Neural progenitor cell (in vitro differentiated cells): ENCODE measurements around the gene RALB. TPM values are rescaled to one million over a fixed set of nuclear protein-coding genes. Genes with fewer than 3 reads are reported as not detected.
"Not testable (repeated sequence)": the region's sequence is repeated elsewhere in the genome, so short reads cannot be mapped to it uniquely, and the experiment has no call there.

ENCODE experiments used
- DNase-seq: peaks from one replicate; pipeline ENCODE4 v3.0.0-alpha.2; 2016; ENCODE audit warnings: low spot score
- H2AFZ ChIP-seq: fragments of 200-600 bp; sonication (generic); replicated peaks from 2 replicates; pipeline ENCODE4 v1.6.1; 2016; ENCODE audit warnings: antibody characterized with exemption
- H3F3A ChIP-seq: fragments of 200-600 bp; sonication (generic); 2 replicates; pipeline ENCODE4 v1.6.1; 2016; ENCODE audit warnings: antibody characterized with exemption, low read depth
- H3K27ac ChIP-seq: fragments of 200-600 bp; sonication (generic); 2 replicates; pipeline ENCODE4 v1.5.1; 2016; ENCODE audit warnings: mild to moderate bottlenecking
- H3K27me3 ChIP-seq: fragments of 200-600 bp; sonication (generic); 2 replicates; pipeline ENCODE4 v1.6.1; 2016; ENCODE audit warnings: mild to moderate bottlenecking, moderate library complexity
- H3K36me3 ChIP-seq: fragments of 200-600 bp; sonication (generic); 2 replicates; pipeline ENCODE4 v1.5.1; 2016
- H3K4me1 ChIP-seq: fragments of 200-600 bp; sonication (generic); 2 replicates; pipeline ENCODE4 v1.6.1; 2016; ENCODE audit warnings: mixed run types
- H3K4me2 ChIP-seq: fragments of 200-600 bp; sonication (generic); 2 replicates; pipeline ENCODE4 v1.6.1; 2016
- H3K4me3 ChIP-seq: fragments of 200-600 bp; sonication (generic); 2 replicates; pipeline ENCODE4 v1.5.1; 2016
- H3K79me2 ChIP-seq: fragments of 200-600 bp; sonication (generic); 2 replicates; pipeline ENCODE4 v1.6.1; 2016; ENCODE audit warnings: low read depth
- H3K9ac ChIP-seq: fragments of 200-600 bp; sonication (generic); 2 replicates; pipeline ENCODE4 v1.6.1; 2016
- H3K9me3 ChIP-seq: fragments of 200-600 bp; sonication (generic); 2 replicates; pipeline ENCODE4 v1.5.1; 2016; ENCODE audit warnings: low read depth
- H4K20me1 ChIP-seq: fragments of 200-600 bp; sonication (generic); 2 replicates; pipeline ENCODE4 v1.6.1; 2016; ENCODE audit warnings: low read depth
- H3K27ac Mint-ChIP-seq: 3 replicates; pipeline ENCODE4 v1.8.0; 2021; ENCODE audit warnings: mixed read lengths
- H3K27me3 Mint-ChIP-seq: 2 replicates; pipeline ENCODE4 v1.8.0; 2022; ENCODE audit warnings: low read depth, mild to moderate bottlenecking, inconsistent platforms, moderate library complexity, mixed read lengths; ENCODE audit not compliant: insufficient read depth
- H3K36me3 Mint-ChIP-seq: 3 replicates; pipeline ENCODE4 v1.8.0; 2021; ENCODE audit warnings: mixed read lengths
- H3K4me1 Mint-ChIP-seq: 3 replicates; pipeline ENCODE4 v1.8.0; 2021; ENCODE audit warnings: mixed read lengths
- H3K4me3 Mint-ChIP-seq: 3 replicates; pipeline ENCODE4 v1.8.0; 2021; ENCODE audit warnings: mild to moderate bottlenecking, moderate library complexity, mixed read lengths
- H3K9me3 Mint-ChIP-seq: 3 replicates; pipeline ENCODE4 v1.8.0; 2020; ENCODE audit warnings: mixed read lengths
- EZH2 ChIP-seq: fragments of 200-600 bp; sonication (generic); IDR thresholded peaks from 2 replicates; pipeline ENCODE4 v1.6.1; 2017; ENCODE audit warnings: antibody characterized with exemption, mild to moderate bottlenecking, moderate library complexity
- EZH2phosphoT487 ChIP-seq: fragments of 200-600 bp; sonication (generic); IDR thresholded peaks from 2 replicates; pipeline ENCODE4 v1.6.1; 2017; ENCODE audit warnings: antibody characterized with exemption
- total RNA-seq: library from RNA; depleted of rRNA; stranded (reverse); fragments of >200 nt; gene quantifications from 2 replicates; pipeline ENCODE4 v1.2.3, GENCODE V29; 2015; ENCODE audit warnings: low replicate concordance
- TF ChIP-seq, protein P1 (sequence below): fragments of 200-600 bp; sonication (generic); IDR thresholded peaks from 2 replicates; pipeline ENCODE4 v1.5.1; 2017; ENCODE audit warnings: antibody characterized with exemption, mild to moderate bottlenecking

The RALB gene
- total RNA-seq, 1 donor from 2014 or later = 79.8 TPM

DNA sequence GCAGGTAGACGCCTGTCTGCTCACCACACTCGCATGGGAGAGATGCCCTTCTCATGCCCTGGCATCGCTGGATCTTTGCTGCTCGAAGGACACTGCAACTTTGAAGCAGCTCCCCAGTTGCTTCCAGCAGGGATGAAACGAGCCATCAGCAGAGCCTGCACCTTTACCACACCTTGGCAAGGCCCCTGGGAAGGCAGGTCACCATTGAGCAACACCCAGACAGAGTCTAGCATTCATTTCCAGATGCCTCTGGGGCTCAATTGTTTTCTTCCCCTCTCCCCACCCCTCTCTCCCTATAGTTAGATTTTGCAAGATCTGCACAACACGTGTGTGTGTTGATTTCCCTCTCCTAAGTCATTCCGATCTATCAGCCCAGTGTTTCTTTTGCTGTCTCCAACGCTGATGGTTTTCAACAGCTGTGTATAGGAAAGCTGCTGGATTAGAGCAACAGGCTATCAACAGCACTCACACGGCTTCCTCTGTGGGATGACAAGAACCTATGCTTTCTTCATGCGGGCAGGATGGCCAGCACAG, 67.7 kb downstream of the RALB start:
- DNase-seq = no peak
- H3K27ac ChIP-seq = no peak overlapping the region
- no peaks in the 10 kb centered on the region for H3K9me3 ChIP-seq
- no peak overlapping the region for H3K9ac ChIP-seq
- H3K4me1 ChIP-seq = no peaks in the 10 kb centered on the region
- TF ChIP-seq, protein P1, sequence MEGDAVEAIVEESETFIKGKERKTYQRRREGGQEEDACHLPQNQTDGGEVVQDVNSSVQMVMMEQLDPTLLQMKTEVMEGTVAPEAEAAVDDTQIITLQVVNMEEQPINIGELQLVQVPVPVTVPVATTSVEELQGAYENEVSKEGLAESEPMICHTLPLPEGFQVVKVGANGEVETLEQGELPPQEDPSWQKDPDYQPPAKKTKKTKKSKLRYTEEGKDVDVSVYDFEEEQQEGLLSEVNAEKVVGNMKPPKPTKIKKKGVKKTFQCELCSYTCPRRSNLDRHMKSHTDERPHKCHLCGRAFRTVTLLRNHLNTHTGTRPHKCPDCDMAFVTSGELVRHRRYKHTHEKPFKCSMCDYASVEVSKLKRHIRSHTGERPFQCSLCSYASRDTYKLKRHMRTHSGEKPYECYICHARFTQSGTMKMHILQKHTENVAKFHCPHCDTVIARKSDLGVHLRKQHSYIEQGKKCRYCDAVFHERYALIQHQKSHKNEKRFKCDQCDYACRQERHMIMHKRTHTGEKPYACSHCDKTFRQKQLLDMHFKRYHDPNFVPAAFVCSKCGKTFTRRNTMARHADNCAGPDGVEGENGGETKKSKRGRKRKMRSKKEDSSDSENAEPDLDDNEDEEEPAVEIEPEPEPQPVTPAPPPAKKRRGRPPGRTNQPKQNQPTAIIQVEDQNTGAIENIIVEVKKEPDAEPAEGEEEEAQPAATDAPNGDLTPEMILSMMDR = no peak
- TF ChIP-seq EZH2phosphoT487 = no peak
- no peak for TF ChIP-seq EZH2
- no peak overlapping the region for H2AFZ ChIP-seq
- H3K79me2 ChIP-seq = no peaks in the 10 kb centered on the region
- H3K27me3 ChIP-seq = peaks cover 7% of the 10 kb centered on the region
- H3K4me2 ChIP-seq = no peak overlapping the region
- Mint-ChIP-seq H3K4me1 (peaks cover 2% of the 10 kb centered on the region), H3K36me3 (no peaks in the 10 kb centered on the region), H3K27me3 (peaks cover 17% of the 10 kb centered on the region), H3K4me3 (no peak overlapping the region), H3K9me3 (no peaks in the 10 kb centered on the region), H3K27ac (no peak overlapping the region)
- H3K4me3 ChIP-seq = no peak overlapping the region
- no peaks in the 10 kb centered on the region for H4K20me1 ChIP-seq
- no peaks in the 10 kb centered on the region for H3F3A ChIP-seq
- H3K36me3 ChIP-seq = no peaks in the 10 kb centered on the region

DNA sequence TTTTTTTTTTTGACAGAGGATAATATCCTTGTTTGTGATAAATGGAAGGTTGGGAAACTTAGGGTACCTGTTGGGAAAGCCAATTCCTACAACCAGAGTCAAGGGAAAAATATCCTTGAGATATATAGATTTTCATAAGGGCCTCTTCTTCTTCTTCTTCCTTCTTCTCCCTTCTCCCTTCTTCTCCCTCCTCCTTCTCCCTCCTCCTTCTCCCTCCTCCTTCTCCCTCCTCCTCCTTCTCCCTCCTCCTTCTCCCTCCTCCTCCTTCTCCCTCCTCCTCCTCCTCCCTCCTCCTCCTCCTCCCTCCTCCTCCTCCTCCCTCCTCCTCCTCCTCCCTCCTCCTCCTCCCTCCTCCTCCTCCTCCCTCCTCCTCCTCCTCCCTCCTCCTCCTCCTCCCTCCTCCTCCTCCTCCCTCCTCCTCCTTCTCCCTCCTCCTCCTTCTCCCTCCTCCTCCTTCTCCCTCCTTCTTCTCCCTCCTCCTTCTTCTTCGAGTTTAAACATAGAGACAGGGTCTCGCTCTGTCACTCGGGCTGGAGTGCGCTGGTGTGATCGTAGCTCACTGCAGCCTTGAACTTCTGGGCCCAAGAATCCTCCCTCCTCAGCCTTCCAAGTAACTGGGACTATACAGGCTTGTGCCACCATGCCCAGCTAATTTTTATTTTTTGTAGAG, 68.4 kb downstream of the RALB start:
- not testable (repeated sequence) for H3K36me3 Mint-ChIP-seq, DNase-seq, H3K4me1 Mint-ChIP-seq, H3K4me1 ChIP-seq, H3K27ac ChIP-seq, H3K9ac ChIP-seq, H3K27me3 ChIP-seq, H3K36me3 ChIP-seq, H3K4me2 ChIP-seq, H3K4me3 Mint-ChIP-seq, H2AFZ ChIP-seq, H3K9me3 ChIP-seq, H4K20me1 ChIP-seq, H3F3A ChIP-seq, H3K4me3 ChIP-seq, H3K79me2 ChIP-seq, H3K9me3 Mint-ChIP-seq
- Mint-ChIP-seq H3K27ac (peak overlapping the region; percentile 66), H3K27me3 (peaks cover 17% of the 10 kb centered on the region)

DNA sequence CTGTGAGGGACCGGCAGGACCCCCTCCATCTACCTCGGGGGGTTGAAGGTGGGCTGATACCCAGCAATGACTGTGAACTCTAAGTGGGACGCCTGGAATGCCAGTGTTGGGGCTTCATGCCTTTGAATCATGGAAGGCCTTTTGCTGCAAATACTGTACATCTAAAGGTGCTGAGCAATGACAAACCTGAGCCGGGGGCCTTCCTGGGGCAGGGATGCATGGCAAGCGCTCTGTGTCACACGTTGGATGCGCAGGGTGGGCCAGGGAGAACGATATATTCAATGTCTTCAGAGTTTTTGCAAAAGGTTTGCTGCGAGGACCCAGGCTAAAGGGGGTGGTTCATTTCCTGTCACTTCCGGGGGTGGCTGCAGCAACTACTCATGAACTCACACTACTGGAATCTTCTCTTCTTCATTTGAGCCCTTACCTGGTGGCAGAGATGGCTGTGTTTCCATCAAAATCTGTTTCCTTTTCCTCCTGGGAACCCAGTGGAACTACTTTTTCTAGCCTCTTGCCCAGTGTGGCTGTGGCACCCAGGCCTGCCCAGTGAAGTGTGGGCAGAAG, 69.2 kb downstream of the RALB start:
- no peaks in the 10 kb centered on the region for H3K79me2 ChIP-seq
- H3K4me2 ChIP-seq = no peak overlapping the region
- no peak overlapping the region for H3K27ac ChIP-seq
- no peaks in the 10 kb centered on the region for H3K9me3 ChIP-seq
- no peaks in the 10 kb centered on the region for H4K20me1 ChIP-seq
- H3K4me3 Mint-ChIP-seq = no peak overlapping the region
- no peaks in the 10 kb centered on the region for H3K36me3 ChIP-seq
- no peaks in the 10 kb centered on the region for H3K4me1 ChIP-seq
- H3K4me3 ChIP-seq = no peak overlapping the region
- no peak overlapping the region for H3K27ac Mint-ChIP-seq
- TF ChIP-seq EZH2 (no peak), EZH2phosphoT487 (no peak)
- TF ChIP-seq, protein P1 = no peak
- no peaks in the 10 kb centered on the region for H3K4me1 Mint-ChIP-seq
- H3K27me3 ChIP-seq = no peaks in the 10 kb centered on the region
- H2AFZ ChIP-seq = no peak overlapping the region
- H3K27me3 Mint-ChIP-seq = peaks cover 17% of the 10 kb centered on the region
- no peak overlapping the region for H3K9ac ChIP-seq
- no peaks in the 10 kb centered on the region for H3F3A ChIP-seq
- H3K9me3 Mint-ChIP-seq = no peaks in the 10 kb centered on the region
- no peak for DNase-seq
- no peaks in the 10 kb centered on the region for H3K36me3 Mint-ChIP-seq

DNA sequence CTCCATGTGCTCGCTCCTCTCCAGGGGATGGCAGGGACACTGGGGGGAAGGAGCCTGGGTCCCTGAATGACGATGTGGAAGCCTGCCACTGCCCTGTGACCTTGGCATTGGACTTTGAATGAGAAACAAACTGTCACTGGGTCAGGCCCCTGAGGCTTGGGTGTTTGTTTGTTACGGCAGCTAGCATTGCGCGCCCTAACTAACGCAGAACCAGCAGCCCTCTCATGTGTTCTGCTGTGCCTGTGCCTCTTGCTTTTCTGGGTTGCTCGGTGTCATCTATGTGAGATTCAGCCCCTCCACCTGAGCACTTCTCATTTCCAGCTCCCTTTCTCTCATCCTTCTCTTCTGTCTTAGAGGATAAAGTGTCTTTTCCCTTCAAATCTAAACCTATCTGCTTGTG, 69.7 kb downstream of the RALB start:
- no peaks in the 10 kb centered on the region for H3K36me3 Mint-ChIP-seq
- no peaks in the 10 kb centered on the region for H3K36me3 ChIP-seq
- H3K4me1 Mint-ChIP-seq = no peaks in the 10 kb centered on the region
- peaks cover 17% of the 10 kb centered on the region for H3K27me3 Mint-ChIP-seq
- H3K9me3 Mint-ChIP-seq = no peaks in the 10 kb centered on the region
- TF ChIP-seq EZH2phosphoT487 (no peak), EZH2 (no peak)
- TF ChIP-seq, protein P1 = no peak
- no peak overlapping the region for H3K9ac ChIP-seq
- no peaks in the 10 kb centered on the region for H3K9me3 ChIP-seq
- DNase-seq = no peak
- H3K4me2 ChIP-seq = no peak overlapping the region
- H2AFZ ChIP-seq = no peak overlapping the region
- no peaks in the 10 kb centered on the region for H4K20me1 ChIP-seq
- no peak overlapping the region for H3K27ac Mint-ChIP-seq
- H3K4me3 ChIP-seq = no peak overlapping the region
- no peaks in the 10 kb centered on the region for H3K4me1 ChIP-seq
- no peak overlapping the region for H3K27ac ChIP-seq
- H3K4me3 Mint-ChIP-seq = no peak overlapping the region
- H3F3A ChIP-seq = no peaks in the 10 kb centered on the region
- no peaks in the 10 kb centered on the region for H3K27me3 ChIP-seq
- H3K79me2 ChIP-seq = no peaks in the 10 kb centered on the region
